Left lung (tissue), 10 donors: ENCODE data around the gene SCAPER. TPM values are rescaled to one million over a fixed set of nuclear protein-coding genes. Genes with fewer than 3 reads are reported as not detected.
"Not testable (repeated sequence)": the region's sequence is repeated elsewhere in the genome, so short reads cannot be mapped to it uniquely, and the experiment has no call there.

Experiments used
- ATAC-seq: fragments of 200-7000 bp; cut with Tn5 transposase; one replicate; pipeline ENCODE4 v1.9.1; 2020; ENCODE audit warnings: moderate library complexity
- DNase-seq, 4 donors: peaks; one replicate each; pipeline ENCODE4 v3.0.0-alpha.2; 2013 to 2020
- H3K27ac ChIP-seq, 2 donors: fragments of 200-600 bp; sonication (generic) in 1 of 2; one replicate each; pipeline versions ENCODE4 v1.5.0 to v1.8.0; 2020 to 2021
- H3K27me3 ChIP-seq, 2 donors: fragments of 200-600 bp; sonication (generic) in 1 of 2; one replicate each; pipeline versions ENCODE4 v1.5.0 to v1.8.0; 2020 to 2021
- H3K36me3 ChIP-seq, 2 donors: fragments of 200-600 bp; sonication (generic) in 1 of 2; one replicate each; pipeline versions ENCODE4 v1.5.0 to v1.8.0; 2020 to 2021
- H3K4me1 ChIP-seq, 2 donors: fragments of 200-600 bp; one replicate each; pipeline ENCODE4 v1.8.0; 2021
- H3K4me3 ChIP-seq, 2 donors: fragments of 200-600 bp; sonication (generic) in 1 of 2; one replicate each; pipeline versions ENCODE4 v1.5.0 to v1.8.0; 2020 to 2021; ENCODE audit warnings: mild to moderate bottlenecking in 1 of 2
- H3K9me3 ChIP-seq, 2 donors: fragments of 200-600 bp; sonication (generic) in 1 of 2; one replicate each; pipeline versions ENCODE4 v1.5.0 to v1.8.0; 2020 to 2021
- intact Hi-C, 2 donors: fragments of 100-400 bp; cut with DNase I; formaldehyde crosslinking; loops; one replicate each; pipeline versions ENCODE4 v1.11.2 to v1.14.2; 2022
- polyA plus RNA-seq, 6 donors: library from polyadenylated mRNA; unstranded; fragments of 120-200 nt; gene quantifications; one replicate each; pipeline ENCODE4 v1.2.1, GENCODE V29; 2013; ENCODE audit not compliant: insufficient read length in 6 of 6
- total RNA-seq, 2 donors: library from RNA; stranded (reverse); fragmentation: NEBNext Ultra II Directional; extraction: Animal tissue kit (Norgen Biotek cat#: 25700); gene quantifications; one replicate each; pipeline ENCODE4 v1.2.1, GENCODE V29; 2021
- TF ChIP-seq, protein P1 (sequence below), 2 donors: fragments of 200-600 bp; sonication (generic) in 1 of 2; IDR thresholded peaks; one replicate each; pipeline versions ENCODE4 v1.5.0 to v1.8.0; 2021; ENCODE audit warnings: antibody characterized with exemption in 2 of 2
- donor health status: DM: no; HTN: yes; CAD: no.
- donor health status: DM: no; HTN: no; CAD: no.

SCAPER gene
- total and polyA plus RNA-seq, 8 donors = 18.3 to 30.0 (median 26.6) TPM

DNA sequence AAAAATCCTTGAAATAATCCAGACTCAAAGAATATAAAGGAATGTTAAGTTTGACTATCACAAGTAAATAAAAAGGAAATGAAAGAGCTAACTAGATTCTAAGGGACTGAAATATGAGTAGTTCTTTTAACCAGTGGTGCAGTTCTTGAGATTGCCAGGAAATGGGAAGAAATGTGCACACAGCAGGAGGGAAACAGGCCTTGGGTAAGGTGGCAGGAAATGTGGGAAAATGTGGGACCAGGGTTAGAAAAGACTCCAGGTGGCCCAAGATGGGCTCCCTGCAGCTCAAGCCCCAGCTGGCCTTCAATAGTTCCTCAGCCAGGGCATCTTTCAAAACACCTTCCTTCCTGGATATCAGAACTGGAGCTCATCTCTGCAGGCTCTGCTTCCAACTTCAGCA, 387.2 kb downstream of the SCAPER start:
- no peak overlapping the region for H3K4me3 ChIP-seq
- H3K36me3 ChIP-seq = no peaks in the 10 kb centered on the region
- H3K27ac ChIP-seq = no peak overlapping the region
- H3K27me3 ChIP-seq = no peaks in the 10 kb centered on the region
- intact Hi-C loops = no loop called here
- ATAC-seq = no peak
- TF ChIP-seq, protein P1, sequence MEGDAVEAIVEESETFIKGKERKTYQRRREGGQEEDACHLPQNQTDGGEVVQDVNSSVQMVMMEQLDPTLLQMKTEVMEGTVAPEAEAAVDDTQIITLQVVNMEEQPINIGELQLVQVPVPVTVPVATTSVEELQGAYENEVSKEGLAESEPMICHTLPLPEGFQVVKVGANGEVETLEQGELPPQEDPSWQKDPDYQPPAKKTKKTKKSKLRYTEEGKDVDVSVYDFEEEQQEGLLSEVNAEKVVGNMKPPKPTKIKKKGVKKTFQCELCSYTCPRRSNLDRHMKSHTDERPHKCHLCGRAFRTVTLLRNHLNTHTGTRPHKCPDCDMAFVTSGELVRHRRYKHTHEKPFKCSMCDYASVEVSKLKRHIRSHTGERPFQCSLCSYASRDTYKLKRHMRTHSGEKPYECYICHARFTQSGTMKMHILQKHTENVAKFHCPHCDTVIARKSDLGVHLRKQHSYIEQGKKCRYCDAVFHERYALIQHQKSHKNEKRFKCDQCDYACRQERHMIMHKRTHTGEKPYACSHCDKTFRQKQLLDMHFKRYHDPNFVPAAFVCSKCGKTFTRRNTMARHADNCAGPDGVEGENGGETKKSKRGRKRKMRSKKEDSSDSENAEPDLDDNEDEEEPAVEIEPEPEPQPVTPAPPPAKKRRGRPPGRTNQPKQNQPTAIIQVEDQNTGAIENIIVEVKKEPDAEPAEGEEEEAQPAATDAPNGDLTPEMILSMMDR (IDR thresholded peaks at IDR 0.05) = no peak
- no peaks in the 10 kb centered on the region for H3K9me3 ChIP-seq
- no peak for DNase-seq
- no peaks in the 10 kb centered on the region for H3K4me1 ChIP-seq

DNA sequence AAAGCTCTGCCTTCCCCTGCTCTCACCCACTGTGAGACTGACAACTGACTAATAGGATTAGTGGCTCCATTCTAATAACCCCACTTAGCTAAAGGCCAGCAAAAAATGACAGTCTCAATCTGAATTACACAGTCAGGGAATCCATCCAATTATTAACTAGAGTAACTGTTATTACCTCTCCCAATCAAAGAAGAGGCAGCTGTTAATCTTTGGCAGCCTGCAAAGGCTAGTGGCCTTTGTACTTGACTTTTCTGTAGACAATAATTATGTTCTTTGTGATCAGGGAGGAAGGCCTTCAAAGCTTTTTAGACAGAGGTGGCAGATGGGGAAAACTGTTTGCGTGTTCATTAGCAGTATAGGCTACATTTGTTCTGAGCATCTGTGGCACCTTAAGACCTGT, 390.9 kb downstream of the SCAPER start:
- no peak overlapping the region for H3K4me3 ChIP-seq
- no peaks in the 10 kb centered on the region for H3K36me3 ChIP-seq
- DNase-seq (no peak), ATAC-seq (no peak)
- H3K27ac ChIP-seq = no peak overlapping the region
- no peaks in the 10 kb centered on the region for H3K9me3 ChIP-seq
- H3K4me1 ChIP-seq = no peaks in the 10 kb centered on the region
- TF ChIP-seq, protein P1 (IDR thresholded peaks at IDR 0.05) = no peak
- intact Hi-C loops = no loop called here
- H3K27me3 ChIP-seq = no peaks in the 10 kb centered on the region

DNA sequence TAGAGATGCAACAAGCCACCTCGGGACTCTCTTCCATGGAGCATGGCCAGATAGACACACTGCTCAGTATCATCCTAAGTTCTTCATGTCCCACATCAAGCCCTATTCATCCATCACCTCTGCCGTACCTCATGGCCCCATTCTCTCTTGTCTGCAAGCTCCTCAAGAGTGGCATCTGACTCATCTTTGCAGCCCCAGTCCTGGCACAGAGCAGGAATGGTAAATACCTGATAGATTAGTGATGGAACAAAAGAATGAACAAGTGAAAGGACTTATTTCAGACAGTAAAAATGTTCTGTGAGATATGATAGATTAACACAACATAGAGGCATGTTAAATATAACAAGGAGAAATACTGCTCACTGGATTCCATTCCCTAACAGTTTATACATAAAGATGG, 392.2 kb downstream of the SCAPER start:
- intact Hi-C loops = no loop called here
- no peak for ATAC-seq
- Histone ChIP-seq H3K27ac (no peak overlapping the region), H3K4me1 (no peaks in the 10 kb centered on the region), H3K36me3 (no peaks in the 10 kb centered on the region), H3K9me3 (no peaks in the 10 kb centered on the region), H3K4me3 (no peak overlapping the region), H3K27me3 (no peaks in the 10 kb centered on the region)
- TF ChIP-seq, protein P1 (IDR thresholded peaks at IDR 0.05) = no peak
- DNase-seq = no peak

DNA sequence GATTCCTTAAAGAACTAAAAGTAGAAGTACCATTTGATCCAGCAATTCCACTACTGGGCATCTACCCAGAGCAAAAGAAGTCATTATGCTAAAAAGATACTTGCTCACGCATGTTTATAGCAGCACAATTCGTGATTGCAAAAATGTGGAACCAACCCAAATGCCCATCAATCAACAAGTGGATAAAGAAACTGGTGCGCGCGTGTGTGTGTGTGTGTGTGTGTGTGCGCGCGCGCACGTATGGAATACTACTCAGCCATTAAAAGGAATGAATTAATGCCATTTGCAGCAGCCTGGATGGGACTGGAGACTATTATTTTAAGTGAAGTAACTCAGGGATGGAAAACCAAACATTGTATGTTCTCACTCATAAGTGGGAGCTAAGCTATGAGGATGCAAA, 394.5 kb downstream of the SCAPER start:
- H3K36me3 ChIP-seq, DNase-seq, H3K4me3 ChIP-seq, ATAC-seq, H3K4me1 ChIP-seq, H3K27ac ChIP-seq, intact Hi-C loops, H3K27me3 ChIP-seq, H3K9me3 ChIP-seq: not testable (repeated sequence)

DNA sequence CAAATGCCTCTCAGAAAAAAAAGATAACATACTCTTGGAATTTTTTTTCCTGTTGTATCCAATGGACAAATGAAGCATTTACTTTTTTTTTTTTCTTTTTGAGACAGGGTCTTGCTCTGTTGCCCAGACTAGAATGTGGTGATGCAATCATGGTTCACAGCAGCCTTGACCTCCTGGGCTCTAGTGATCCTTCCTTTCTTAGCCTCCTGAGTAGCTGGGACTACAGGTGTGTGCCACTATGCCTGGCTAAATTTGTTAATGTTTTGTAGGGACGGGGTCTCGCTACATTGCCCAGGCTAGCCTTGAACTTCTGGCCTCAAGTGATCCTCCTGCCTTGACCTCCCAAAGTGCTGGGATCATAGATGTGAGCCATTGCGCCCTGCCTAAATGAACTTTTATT, 401.3 kb downstream of the SCAPER start:
- DNase-seq = no peak
- H3K27ac ChIP-seq = no peak overlapping the region
- intact Hi-C loops = no loop called here
- no peaks in the 10 kb centered on the region for H3K27me3 ChIP-seq
- H3K36me3 ChIP-seq = peaks cover 0 to 5% of the 10 kb centered on the region in 2 donors
- TF ChIP-seq, protein P1 (IDR thresholded peaks at IDR 0.05) = no peak
- no peak overlapping the region for H3K4me3 ChIP-seq
- H3K9me3 ChIP-seq = peaks cover 0 to 3% of the 10 kb centered on the region in 2 donors
- ATAC-seq = no peak
- no peaks in the 10 kb centered on the region for H3K4me1 ChIP-seq

DNA sequence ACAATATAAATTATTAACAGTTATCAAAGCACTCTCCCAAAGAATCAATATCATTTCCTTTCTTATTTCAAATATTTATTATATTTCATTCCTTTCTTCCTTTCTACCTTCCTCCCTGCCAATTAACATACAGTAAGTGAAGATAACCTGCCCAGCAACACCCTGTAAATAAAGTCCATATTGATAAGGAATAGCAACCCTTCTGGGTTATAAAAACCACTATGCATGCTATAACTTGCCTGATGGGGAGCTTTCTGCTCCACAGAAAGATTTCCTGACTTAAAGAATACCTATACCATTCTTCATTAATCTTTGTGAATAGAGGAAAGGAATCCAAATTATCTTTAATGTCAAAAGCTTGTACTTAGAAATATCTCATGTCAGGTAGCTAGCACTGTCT, 402.0 kb downstream of the SCAPER start:
- ATAC-seq (no peak), DNase-seq (no peak)
- intact Hi-C loops = no loop called here
- Histone ChIP-seq H3K27ac (no peak overlapping the region), H3K27me3 (no peaks in the 10 kb centered on the region), H3K36me3 (peaks cover 0 to 5% of the 10 kb centered on the region in 2 donors), H3K4me3 (no peak overlapping the region), H3K4me1 (no peaks in the 10 kb centered on the region), H3K9me3 (peaks cover 0 to 3% of the 10 kb centered on the region in 2 donors)
- TF ChIP-seq, protein P1 (IDR thresholded peaks at IDR 0.05) = no peak
